Epidermal melanocyte (primary cell): ENCODE data around the gene CFAP57.

Experiments used
- DNase-seq: peaks from one replicate; pipeline ENCODE4 v3.0.0; 2011; ENCODE audit warnings: low spot score; ENCODE audit not compliant: insufficient read length

Gene CFAP57

DNA sequence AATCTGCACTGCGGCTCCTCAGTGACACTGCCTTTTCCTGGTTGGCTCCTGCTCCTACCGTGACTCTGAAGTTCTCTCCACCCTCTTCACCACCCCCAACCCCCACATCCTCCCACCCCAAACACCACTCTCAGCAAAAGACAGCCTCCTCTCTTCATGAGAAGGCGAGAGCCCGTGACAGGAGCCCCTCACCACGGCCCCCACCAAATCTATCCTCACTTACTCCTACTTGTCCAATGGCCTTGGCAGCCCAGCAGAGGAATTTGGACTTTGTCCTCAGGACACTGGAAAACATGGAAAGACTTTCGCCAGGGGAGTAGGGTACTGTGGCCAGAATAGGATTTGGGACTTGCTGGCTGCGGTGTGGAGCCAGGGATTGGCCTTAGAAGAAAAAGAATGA is 104.5 kb downstream of the CFAP57 start:
- DNase-seq, result no peak

DNA sequence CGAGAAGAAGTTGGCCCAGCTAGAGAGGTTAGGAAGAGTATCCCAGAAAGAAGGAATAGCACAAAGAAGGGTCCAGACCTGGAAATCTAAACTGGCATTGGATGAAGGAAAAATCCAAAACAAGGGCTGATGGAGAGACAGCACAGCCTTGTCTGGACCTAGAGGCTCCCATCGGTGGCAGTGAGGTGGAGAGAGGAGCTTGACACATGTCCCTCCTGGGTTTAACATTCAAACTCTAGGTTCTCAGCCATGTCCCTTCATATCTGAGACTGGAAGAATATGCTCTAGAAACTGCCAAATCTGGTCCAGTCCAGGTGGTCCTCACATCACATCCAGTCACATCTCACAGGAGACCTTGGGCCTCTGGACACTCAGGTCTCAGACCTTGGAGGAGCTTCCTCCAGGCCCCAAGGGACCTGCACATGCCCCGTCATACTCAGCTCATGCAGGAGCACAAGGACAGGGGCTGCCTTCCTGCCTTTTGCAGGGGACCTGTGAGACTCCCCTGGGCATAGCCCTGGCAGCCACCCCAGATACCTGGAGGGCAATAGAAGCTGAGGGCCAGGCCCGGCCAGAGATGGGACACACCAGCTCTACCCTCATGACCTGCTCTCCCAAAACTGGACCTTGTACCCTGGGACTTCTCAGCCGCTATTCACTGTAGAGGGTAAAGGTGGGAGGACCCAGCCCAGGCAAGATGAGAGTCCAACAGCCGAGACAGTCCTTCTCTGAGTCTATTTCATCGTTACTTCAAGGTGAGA is 105.2 kb downstream of the CFAP57 start:
- DNase-seq, result no peak

DNA sequence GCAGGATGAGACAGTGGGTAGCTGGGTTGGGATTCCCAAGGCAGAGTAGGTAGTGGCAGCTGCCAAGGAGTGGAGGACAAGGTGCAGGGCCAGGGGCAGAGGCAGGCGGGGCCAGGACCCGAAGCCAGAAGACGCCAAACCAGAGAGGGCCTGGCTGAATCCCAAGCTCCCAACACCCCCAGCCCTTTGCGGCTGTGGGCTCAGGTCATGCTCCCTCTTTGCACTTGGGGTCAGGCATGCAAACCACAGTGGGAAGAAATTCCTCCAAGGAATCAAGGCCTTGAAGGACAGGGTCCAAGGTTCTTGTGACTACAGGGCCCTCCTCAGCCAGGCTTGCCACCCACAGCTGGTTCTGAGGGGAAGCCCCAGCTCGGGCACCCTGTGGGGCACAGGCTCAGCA is 107.0 kb downstream of the CFAP57 start:
- DNase-seq, result no peak

DNA sequence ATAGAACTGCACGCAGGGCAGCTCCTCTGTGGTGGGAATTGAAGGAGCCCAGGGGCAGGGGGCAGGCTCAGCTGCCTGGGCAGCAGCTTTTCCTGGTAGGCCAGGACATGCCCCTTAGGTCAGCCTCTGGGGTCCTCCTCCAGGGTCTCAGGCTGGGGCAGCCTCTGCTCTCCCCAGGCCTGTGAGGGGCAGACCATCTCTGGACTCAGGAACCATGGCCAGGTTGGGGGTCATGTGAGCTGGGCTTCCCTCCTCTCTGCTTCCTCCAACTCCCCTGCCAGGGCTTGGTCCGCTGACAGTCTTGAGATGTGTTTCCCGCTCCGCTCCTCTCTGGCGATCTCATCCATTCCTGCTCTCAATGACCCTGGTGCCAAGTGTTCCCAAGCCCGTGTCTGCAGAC is 107.5 kb downstream of the CFAP57 start:
- DNase-seq, result peak; percentile 10

DNA sequence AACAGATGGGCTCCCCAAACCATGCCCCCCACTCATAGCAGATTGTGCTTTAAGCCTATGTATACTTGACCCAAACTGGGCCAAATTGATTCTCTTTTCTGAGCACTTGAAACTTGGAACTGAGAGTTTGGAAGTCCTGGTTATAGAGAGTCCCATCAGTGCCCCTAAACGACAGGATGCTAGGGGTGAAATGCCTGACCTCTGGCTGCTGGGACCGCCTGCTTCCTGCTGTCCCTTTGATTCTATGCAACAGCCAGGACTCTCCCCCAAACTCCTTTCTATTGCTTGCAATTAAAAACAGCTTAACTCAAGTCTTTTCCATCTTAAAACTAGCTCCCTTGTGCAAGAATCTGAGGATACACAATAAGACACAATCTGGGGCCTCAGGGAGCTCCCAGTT is 108.6 kb downstream of the CFAP57 start:
- DNase-seq, result peak; percentile 3

DNA sequence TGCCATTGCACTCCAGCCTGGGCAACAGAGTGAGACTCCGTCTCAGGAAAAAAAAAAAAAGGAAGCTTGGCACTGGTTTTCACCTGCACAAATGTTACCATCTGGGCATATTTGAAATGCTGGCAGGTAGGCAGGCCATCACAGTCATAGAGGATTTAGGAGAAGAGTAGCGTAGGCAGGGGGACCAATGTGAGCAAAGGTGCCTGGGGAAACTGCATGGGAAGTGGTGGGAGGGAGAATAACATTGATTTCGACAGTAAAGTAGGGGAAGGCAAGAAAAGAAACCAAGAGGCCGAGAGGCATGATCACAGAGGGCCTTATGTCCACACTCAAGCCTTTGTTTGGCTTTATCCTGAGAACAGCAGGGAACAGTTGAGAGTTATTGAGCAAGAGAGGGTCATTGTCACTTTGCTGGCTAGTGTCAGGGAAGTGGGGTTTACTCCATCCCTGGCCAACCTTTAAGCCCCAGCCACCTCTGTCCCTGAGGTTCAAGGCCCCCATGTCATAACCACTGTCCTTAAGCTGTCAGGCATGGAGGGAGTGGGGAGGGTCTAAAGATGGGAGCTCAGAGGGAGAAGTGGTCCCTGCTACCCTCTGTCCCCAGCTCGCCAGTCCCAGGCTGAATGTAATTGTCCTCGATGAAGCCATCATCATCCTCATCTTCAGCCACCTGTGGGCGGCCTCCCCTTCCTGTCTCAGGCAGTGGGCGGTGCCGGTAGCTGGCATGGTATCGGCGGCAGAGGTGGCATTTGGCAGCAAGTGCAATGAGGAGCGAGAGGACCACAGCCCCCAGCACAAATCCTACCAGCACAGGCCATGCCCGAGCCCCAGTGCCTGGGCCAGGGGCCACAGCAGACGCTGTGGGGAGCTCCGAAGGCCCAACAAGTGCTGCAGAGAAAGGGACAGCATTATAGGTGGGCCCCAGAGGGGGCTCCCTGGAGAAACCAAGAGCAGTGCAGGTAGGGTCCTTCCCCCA is 110.4 kb downstream of the CFAP57 start:
- DNase-seq, result no peak

DNA sequence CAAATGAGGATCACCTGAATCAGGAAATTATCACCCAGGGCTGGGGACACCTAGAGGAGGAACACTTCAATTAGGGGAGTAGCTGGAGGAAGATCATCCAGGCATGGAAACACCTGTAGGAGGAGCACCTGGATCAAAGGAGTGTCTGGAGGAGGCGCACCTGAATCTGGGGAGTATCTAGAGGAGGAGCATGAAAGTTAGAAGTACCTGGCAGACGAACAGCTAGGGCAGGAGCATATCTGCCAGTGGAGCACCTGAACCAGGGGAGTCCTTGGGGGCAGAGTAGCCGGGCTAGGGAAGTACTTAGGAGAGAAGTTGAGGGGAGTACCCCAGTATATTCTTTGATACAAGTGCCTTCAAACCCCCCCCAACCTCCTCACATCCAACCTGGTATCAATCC is 111.9 kb downstream of the CFAP57 start:
- DNase-seq, result no peak

DNA sequence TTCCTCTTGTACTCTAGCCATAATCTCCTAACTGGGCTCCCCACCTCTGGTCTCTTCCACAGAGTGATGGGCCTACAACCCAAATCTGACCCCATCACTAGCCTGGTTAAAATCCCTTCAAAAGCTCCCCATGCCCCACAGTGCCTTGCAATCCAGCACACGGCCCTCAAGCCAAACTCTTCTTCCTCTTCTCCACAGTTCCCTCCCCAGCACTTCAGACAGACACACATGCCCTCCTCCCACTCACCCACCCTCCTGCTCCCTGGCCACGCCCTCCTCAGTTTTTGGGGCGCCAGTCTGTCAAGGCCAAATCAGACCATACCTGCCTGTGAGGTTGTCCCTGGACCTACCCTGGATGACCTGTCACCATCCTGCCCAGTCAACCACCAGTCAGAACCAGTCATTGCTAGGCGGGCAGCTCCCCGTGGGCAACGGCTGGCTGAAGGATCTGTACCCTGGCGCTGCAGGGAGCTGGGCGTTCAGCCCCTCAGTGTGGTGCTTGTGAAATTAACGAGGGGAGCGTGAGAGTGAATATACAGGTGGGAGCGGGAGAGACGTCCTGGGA is 112.5 kb downstream of the CFAP57 start:
- no peak for DNase-seq

DNA sequence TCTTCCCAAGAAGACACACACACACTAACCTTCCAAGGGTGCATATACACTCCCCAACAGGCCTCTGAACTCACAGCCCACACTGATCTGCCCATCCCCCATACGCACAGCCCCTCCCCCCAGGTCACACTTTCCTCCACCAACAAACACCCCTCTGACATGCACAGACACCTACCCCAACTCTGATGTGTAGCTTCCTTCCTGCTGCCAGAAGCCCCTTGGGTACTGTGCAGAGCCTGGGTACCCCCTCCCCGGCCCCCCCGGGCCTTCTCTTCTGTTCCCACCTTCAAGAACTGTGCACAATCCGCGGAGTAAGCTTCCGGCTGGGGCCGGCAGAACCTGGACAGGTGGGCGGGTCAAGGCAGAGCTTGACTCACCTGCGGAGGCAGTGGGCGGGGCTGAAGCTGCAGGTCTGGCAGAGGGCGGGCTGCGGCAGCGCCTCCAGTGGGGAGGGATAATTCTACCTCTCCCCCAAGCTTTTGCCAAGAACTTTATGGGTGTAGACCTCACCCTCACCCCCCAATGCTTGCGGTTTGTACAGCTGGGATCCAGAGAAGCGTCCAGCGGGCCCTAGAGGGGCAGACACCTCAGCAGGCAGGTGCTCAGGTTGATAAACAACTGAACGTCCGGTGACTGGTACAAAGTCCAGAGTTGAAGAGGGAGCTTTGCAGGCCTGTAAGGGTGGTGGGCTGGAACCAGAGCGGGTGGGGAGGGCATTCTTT is 113.3 kb downstream of the CFAP57 start, which contains the start of gene C1orf210:
Gene C1orf210, minus strand, starts transcription at position 313 of the 722 bp plus-strand sequence. CDS start 2,311 bp downstream, outside the sequence.
- DNase-seq, result no peak

DNA sequence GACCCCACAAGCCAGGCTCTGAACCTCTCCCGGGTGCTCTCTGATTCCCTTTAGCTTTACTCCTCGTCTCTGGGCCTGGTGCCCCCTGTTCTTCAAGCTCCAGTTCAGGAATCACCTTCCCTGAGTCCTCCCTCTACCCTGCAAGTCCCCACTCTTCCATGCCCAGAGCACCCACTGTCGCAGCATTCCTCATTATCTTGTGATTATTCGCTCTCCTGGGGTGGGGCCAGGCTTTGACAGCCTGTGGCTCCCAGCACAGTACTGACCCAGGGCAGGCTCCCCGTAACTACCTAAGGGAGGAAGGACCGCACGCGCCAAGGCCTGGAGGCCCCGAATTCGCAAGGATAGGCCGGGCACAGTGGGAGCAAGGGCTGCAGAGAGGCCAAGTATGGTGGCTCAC is 114.0 kb downstream of the CFAP57 start:
- DNase-seq, result no peak

DNA sequence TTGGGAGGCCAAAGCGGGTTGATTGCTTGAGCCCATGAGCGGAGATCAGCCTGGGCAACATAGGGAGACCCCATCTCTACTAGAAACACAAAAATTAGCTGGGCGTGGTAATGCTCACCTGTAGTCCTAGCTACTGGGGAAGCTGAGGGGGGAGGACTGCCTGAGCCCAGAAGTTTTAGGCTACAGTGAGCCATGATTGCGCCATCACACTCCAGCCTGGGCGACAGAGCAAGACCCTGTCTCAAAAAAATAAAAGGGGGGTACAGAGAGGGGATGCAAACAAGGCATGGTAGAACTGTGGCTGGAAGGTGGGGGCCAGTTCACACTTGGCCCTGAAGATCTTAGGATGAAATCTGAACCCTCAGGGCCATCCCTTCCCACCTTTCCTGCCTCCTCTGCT is 114.4 kb downstream of the CFAP57 start:
- no peak for DNase-seq

DNA sequence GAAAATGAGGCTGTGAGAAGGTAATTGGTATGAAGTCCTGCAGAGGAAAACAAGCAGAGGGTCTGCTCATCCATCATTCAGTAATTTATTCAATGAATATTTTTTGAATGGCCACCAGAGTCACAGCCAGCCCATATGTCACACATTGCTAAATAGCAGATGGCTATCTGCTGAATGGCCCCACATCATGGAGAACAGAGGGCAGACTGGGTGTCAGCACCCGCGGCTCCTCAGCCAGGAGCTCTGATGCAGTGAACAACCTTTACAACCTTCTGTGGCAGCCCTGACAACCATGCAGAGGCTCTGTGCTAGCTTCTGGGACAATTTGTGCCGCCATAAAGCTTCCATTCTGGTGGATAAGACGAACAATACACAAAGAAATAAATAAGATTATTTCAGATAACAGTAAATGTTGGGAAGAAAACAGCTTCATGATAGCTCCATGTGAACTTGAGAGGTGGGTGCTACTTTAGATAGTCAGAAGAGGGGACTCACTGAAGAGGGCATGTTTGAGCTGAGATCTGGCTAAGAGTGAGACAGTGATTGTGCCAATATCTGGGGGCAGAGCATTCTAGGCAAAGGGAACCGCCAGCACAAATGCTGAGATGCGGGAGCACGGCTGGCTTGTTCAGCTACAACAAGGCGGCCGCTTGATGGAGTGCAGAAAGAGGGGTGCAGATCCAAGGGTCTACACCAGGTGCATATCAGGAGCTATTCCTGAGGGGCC is 116.1 kb downstream of the CFAP57 start:
- DNase-seq, result no peak

DNA sequence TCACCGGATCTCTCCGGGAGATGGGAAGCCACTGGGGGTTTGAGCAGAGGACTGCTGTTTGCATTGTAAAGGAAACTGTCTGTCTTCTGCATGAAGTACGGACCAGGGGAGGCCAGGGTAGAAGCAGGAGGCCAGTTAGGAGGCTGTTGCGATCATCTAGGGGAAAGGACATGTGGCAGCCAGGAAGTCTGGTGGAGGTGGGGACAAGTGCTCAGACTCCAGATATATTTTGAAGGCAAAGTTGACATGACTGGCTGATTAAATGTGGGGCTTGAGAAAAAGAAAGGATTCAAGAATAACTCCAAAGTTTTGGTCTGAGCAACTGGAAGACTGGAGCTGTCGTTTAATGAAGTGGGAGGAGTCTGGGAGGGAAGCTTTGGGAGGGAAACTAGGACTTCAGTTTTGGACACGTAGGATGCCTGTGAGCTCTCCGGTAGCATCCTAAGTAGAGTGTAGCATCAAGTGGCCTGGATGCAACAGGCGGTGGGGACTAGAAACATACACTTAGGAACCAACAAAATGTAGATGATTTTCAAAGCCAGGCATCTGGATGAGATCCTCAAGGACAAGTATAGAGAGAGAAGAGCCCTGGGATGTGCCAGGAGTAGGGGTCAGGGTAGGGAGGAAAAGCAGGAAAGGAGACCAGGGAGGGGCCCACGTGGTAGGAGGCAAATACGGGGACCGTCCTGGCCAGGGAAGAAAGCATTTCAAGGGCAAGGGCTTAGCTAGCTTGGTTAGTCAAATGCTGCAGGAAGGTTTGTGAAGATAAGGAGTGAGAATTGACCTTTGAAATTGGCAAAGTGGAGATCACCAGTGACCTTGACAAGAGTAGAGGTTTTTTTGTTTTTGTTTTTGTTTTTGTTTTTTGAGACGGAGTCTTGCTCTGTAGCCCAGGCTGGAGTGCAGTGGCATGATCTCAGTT is 116.9 kb downstream of the CFAP57 start:
- DNase-seq, result no peak

DNA sequence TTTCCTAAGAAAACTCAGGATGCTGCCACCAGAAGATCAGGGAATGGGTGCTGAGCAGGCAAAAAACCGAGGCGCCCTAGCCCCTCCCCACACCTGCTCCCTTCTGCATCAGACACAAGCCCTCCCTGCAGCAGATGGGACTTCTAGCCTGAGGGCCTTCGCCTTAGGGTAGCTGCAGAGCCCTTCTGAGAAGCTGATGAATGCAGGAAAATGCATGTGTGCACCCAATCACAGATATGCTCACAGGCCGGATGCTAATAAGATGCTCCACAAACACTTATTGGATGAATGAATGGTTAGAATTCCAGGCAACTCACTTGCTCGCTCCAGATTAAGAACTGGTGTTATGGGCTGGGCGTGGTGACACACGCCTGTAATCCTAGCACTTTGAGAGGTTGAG is 120.1 kb downstream of the CFAP57 start:
- DNase-seq, result no peak

DNA sequence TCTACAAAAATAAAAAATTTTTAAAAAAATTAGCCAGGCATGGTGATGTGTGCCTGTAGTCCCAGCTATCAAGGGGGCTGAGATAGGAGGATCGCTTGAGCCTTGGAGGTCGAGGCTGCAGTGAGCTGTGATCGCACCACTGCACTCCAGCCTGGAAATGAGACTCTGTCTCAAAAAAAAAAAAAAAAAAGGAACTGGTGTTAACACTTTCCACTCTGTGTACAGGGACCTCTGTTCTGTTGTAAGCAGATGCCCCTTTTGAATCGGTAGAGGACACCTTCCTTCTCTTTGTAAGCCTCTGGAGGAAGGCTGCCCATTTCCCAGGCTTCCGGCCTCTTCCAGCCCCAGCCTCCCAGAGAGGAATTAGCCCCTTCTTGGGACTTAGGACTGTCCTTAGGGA is 120.5 kb downstream of the CFAP57 start:
- DNase-seq, result no peak

DNA sequence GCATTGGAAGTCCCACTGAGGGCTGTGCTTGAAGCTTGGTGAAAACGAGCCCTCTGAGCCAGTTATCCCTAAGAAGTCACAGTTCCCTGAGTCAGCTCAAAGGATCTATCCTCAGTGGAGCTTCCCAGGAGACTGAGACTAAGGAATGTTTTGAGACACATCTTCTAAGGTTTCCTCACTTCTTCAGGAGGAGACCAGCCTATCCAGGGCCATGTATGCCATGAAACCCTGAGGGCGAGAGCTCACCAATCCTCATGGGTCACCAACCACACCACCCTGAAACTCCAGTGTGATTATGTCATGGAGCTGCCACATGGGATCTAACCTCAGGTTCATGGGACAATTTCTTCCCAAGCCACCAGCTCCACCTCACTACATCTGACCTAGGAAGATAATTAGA is 121.0 kb downstream of the CFAP57 start:
- DNase-seq, result no peak

DNA sequence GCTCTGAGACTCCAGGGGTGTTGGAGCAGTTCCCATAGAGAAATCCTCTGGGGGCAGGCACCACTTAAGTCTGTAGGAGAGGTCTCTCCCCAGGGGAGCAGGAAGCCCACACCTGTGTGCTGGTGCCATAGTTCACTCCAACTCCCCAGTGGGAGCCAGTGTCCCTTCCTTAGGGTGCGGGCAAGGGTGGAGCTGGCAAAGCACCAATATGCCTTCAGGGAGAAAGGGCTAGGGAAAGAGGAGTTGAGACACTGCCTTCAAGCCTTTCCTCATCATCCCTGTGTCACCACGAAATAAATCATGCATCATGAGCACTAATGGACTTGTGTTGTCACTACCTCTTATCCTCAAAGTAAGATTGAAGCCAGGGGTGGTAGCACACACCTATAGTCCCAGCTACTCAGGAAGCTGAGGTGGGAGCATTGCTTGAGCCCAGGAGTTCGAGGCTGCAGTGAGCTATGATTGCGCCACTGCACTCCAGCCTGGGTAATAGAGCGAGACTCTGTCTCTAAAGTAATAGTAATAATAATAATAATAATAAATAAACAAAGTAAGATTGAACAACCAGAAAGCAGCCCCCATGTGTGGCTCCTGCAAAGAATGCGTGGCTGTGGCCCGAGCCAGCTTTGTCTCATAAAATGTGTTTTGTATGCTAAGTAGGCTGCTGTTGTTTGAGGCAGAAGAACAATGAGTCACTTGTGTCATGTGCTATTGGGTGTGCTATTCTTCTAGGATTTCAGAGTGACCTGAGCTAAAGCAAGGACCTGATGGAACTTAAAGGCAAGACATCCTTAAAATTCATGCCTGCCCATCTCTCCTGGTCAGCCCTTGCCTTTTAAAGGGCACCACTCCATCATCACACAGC is 122.0 kb downstream of the CFAP57 start:
- DNase-seq, result peak; percentile 50

DNA sequence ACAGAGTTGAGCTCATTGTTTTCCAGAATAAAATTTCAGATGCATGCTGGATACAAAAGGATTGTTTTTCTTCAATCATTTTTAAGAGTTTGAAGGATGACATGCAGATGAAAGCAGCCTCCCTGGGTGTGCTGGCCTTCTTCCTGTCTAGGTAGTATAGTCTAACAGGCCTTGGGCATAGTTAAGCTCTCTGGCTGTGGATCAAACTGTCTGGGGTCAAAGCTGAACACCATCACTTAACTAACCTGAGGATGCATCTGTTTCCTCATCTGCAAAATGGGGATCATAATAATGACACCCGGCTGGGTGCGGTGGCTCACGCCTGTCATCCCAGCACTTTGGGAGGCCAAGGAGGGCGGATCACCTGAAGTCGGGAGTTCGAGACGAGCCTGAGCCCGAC is 122.6 kb downstream of the CFAP57 start:
- DNase-seq, result no peak

DNA sequence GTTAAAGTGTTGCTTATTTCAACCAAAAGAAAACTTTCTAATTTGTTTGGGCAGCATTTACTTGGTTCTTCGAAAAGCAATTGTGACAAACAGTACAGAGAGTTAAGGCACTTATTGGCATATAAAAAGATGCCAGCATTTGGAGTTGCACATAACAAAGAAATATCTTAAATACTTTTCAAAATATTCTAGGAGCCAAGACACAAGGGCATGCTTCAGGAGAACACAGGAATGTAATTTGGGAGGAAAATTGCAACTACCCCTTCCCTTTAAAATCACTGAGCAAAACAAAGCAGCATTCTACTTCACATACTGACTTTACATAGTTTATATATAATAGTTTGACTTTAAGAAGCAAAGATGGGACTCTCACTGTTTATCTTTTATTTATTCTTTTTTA is 124.1 kb downstream of the CFAP57 start:
- DNase-seq, result peak; percentile 38
